Spleen (tissue), 7 donors: ENCODE data around the gene ATXN1.

Source experiments
- CTCF ChIP-seq, 11 experiments: fragments of 200-600 bp in 7 of 11; fragments of 450-650 bp in 4 of 11; sonication (generic) in 4 of 11; IDR thresholded peaks in 8 of 11; conservative IDR thresholded peaks in 3 of 11; 1 replicate in 7 of 11; 2 replicates in 4 of 11; pipeline versions ENCODE4 v1.4.0 to v1.8.0; 2016 to 2021; ENCODE audit warnings: antibody characterized with exemption in 11 of 11, inconsistent platforms in 4 of 11, mild to moderate bottlenecking in 1 of 11
- POLR2AphosphoS5 ChIP-seq, 3 donors: sonication (generic); formaldehyde crosslinking; IDR thresholded peaks; one replicate each; pipeline ENCODE4 v1.5.1; 2017; ENCODE audit warnings: antibody characterized with exemption in 3 of 3
- donor health status: DM: no; HTN: no; CAD: no; lungs with moderate emphysema.
- donor health status: DM: no; HTN: no; CAD: no.
- donor health status: DM: no; HTN: no; CAD: no.

- TF ChIP-seq POLR2AphosphoS5 (IDR thresholded peaks at IDR 0.05): no peak
- TF ChIP-seq CTCF (IDR thresholded peaks at IDR 0.05 in 8 of 11, conservative IDR thresholded peaks at IDR 0.05 in 3 of 11): no peak
Observed at GRCh38 chr6:16658348-16659034, 102.8 kb downstream of the ATXN1 start.
